HepG2 (cell line): ENCODE data around the gene ZFAND3. TPM values are rescaled to one million over a fixed set of nuclear protein-coding genes. Genes with fewer than 3 reads are reported as not detected.

ENCODE experiments used
- ATRX ChIP-seq: sonication (generic); formaldehyde crosslinking; IDR thresholded peaks from 2 replicates; pipeline ENCODE4 v1.4.0; 2020; ENCODE audit warnings: missing genetic modification reagents, borderline replicate concordance
- BHLHE40 ChIP-seq: IDR thresholded peaks from 2 replicates; pipeline ENCODE4 v1.6.1; 2011; ENCODE audit warnings: low read length, improper control_type of control experiment
- CC2D1A ChIP-seq: sonication (generic); formaldehyde crosslinking; IDR thresholded peaks from 2 replicates; pipeline ENCODE4 v1.8.1; 2023; ENCODE audit warnings: mild to moderate bottlenecking, missing genetic modification reagents
- EP300 ChIP-seq, 3 experiments: sonication (generic) in 1 of 3; formaldehyde crosslinking in 1 of 3; IDR thresholded peaks; 2 replicates each; pipeline versions ENCODE4 v1.5.1 to v1.6.1; 2011 to 2020; ENCODE audit warnings: low read depth in 2 of 3, low read length in 2 of 3, borderline replicate concordance in 1 of 3, improper control_type of control experiment in 1 of 3, mild to moderate bottlenecking in 1 of 3, missing genetic modification reagents in 1 of 3, moderate library complexity in 1 of 3
- FIP1L1 ChIP-seq: fragments of 200-400 bp; formaldehyde crosslinking; IDR thresholded peaks from 2 replicates; pipeline ENCODE4 v1.6.1; 2018; ENCODE audit warnings: low read depth, mild to moderate bottlenecking, low read length, moderate library complexity, borderline replicate concordance; ENCODE audit not compliant: insufficient read depth
- HMGA1 ChIP-seq: sonication (generic); formaldehyde crosslinking; conservative IDR thresholded peaks from 2 replicates; pipeline ENCODE4 v1.4.0; 2020; ENCODE audit warnings: missing genetic modification reagents
- MZF1 ChIP-seq: sonication (generic); formaldehyde crosslinking; IDR thresholded peaks from 2 replicates; pipeline ENCODE4 v1.8.1; 2023; ENCODE audit warnings: mild to moderate bottlenecking, missing genetic modification reagents, borderline replicate concordance
- SETDB1 ChIP-seq: sonication (generic); formaldehyde crosslinking; IDR thresholded peaks from 2 replicates; pipeline ENCODE4 v1.5.1; 2020; ENCODE audit warnings: missing genetic modification reagents, mild to moderate bottlenecking, borderline replicate concordance
- USF2 ChIP-seq, 2 experiments: sonication (generic) in 1 of 2; formaldehyde crosslinking in 1 of 2; IDR thresholded peaks; 2 replicates each; pipeline versions ENCODE4 v1.5.1 to v1.6.1; 2011 to 2020; ENCODE audit warnings: borderline replicate concordance in 1 of 2, low read depth in 1 of 2, low read length in 1 of 2, mild to moderate bottlenecking in 1 of 2, missing genetic modification reagents in 1 of 2, moderate library complexity in 1 of 2
- ZBED4 ChIP-seq: sonication (generic); formaldehyde crosslinking; IDR thresholded peaks from 2 replicates; pipeline ENCODE4 v1.4.0; 2020; ENCODE audit warnings: missing genetic modification reagents, borderline replicate concordance
- ZMYM4 ChIP-seq: sonication (generic); formaldehyde crosslinking; IDR thresholded peaks from 2 replicates; pipeline ENCODE4 v1.8.1; 2023; ENCODE audit warnings: mild to moderate bottlenecking, missing genetic modification reagents
- ZNF263 ChIP-seq: sonication (generic); formaldehyde crosslinking; IDR thresholded peaks from 2 replicates; pipeline ENCODE4 v1.4.0; 2020; ENCODE audit warnings: missing genetic modification reagents
- ZNF451 ChIP-seq: sonication (generic); formaldehyde crosslinking; IDR thresholded peaks from 2 replicates; pipeline ENCODE4 v1.5.0; 2020; ENCODE audit warnings: mild to moderate bottlenecking, missing genetic modification reagents
- ZNF530 ChIP-seq: sonication (generic); formaldehyde crosslinking; IDR thresholded peaks from 2 replicates; pipeline ENCODE4 v1.5.0; 2020; ENCODE audit warnings: low read depth, mild to moderate bottlenecking, missing genetic modification reagents
- ZNF660 ChIP-seq: sonication (generic); formaldehyde crosslinking; IDR thresholded peaks from 2 replicates; pipeline ENCODE4 v1.5.1; 2020; ENCODE audit warnings: mild to moderate bottlenecking, low read depth, missing genetic modification reagents, borderline replicate concordance
- ZNF790 ChIP-seq: sonication (generic); formaldehyde crosslinking; IDR thresholded peaks from 2 replicates; pipeline ENCODE4 v1.8.0; 2022; ENCODE audit warnings: missing genetic modification reagents, mild to moderate bottlenecking, borderline replicate concordance
- polyA plus RNA-seq, 8 experiments: library from polyadenylated mRNA; depleted of rRNA in 3 of 8; stranded (reverse) in 7 of 8; unstranded in 1 of 8; fragments of >200 nt; fragmentation: Illumina TruSeq in 4 of 8; extraction: Trizol in 4 of 8; gene quantifications; 2 replicates each; pipeline versions ENCODE4 v1.2.1 to v1.2.3, GENCODE V29; 2011 to 2016; ENCODE audit warnings: low read depth in 4 of 8, missing spikeins in 1 of 8, mixed read lengths in 1 of 8; ENCODE audit not compliant: insufficient read depth in 1 of 8
- total RNA-seq, 5 experiments: library from RNA; depleted of rRNA; stranded (reverse); fragments of >200 nt; fragmentation: Illumina TruSeq; extraction: Trizol; gene quantifications; 2 replicates each; pipeline ENCODE4 v1.2.3, GENCODE V29; 2016; ENCODE audit warnings: low read depth in 1 of 5

Gene ZFAND3
- total and polyA plus RNA-seq, 2 of the 13 experiments (the other 11 are each of a cell fraction or from before 2014, with no cell fraction given), result 16.4 to 17.1 TPM

- TF ChIP-seq ZMYM4 (CRISPR knock-in tag) (no peak), SETDB1 (no peak), ZNF790 (no peak), ZBED4 (CRISPR knock-in tag) (no peak), ATRX (CRISPR knock-in tag) (no peak), HMGA1 (CRISPR knock-in tag) (no peak), USF2 (IDR thresholded peaks at IDR 0.05; ENCODE audit: low read depth, low read length) (peak; percentile 63; the same call in 1 of the 2 replicates), USF2 (CRISPR knock-in tag; IDR thresholded peaks at IDR 0.05; ENCODE audit: borderline replicate concordance) (peak; percentile 57; the same call in 1 of the 2 replicates), ZNF451 (CRISPR knock-in tag) (no peak), BHLHE40 (peak; percentile 87), ZNF660 (no peak), FIP1L1 (no peak), CC2D1A (no peak), EP300 (IDR thresholded peaks at IDR 0.05; ENCODE audit: low read depth in 2 of 2, low read length in 2 of 2) (no peak), EP300 (CRISPR knock-in tag; IDR thresholded peaks at IDR 0.05; ENCODE audit: borderline replicate concordance) (no peak), ZNF530 (CRISPR knock-in tag) (no peak), MZF1 (no peak), ZNF263 (CRISPR knock-in tag) (no peak)
These were observed 357.5 kb downstream of the ZFAND3 start (continued) for GRCh38 chr6:38176797-38177751.
